ENCODE data around the gene SECISBP2.
A peak's percentile ranks its signal among the peaks of the same experiment; 100 is the strongest.

Gene SECISBP2

GRCh38 chr9:89277454-89277853 lies 40.8 kb upstream of the SECISBP2 start (continued):
- no peak for TF ChIP-seq ZNF398 (tag by site-specific recombination; IDR thresholded peaks at IDR 0.05)
- no peak for TF ChIP-seq ZNF138 (tag by site-specific recombination; IDR thresholded peaks at IDR 0.05; ENCODE audit: borderline replicate concordance)

GRCh38 chr9:89278551-89278950 lies 39.7 kb upstream of the SECISBP2 start:
- Histone ChIP-seq H3K27ac (ENCODE audit: extremely low read depth, low read depth, low read length) (no peak overlapping the region), H3K36me3 (ENCODE audit: control insufficient read depth in 2 of 2, insufficient read depth in 1 of 2, low read length in 2 of 2) (no peaks in the 10 kb centered on the region), H3K4me3 (ENCODE audit: low read depth, low read length) (no peak overlapping the region), H3K9me3 (ENCODE audit: control insufficient read depth, insufficient read depth, low read depth, low read length) (no peaks in the 10 kb centered on the region), H3K4me1 (ENCODE audit: control insufficient read depth, insufficient read depth, low read length) (no peaks in the 10 kb centered on the region)
- ChIA-PET CTCF (interaction anchor here (0.6 to 1.7 kb wide), 13 partner anchors 9 to 1599 kb away, joined by 3 to 6 read pairs (median 3); no protein-coding TSS in a partner anchor), POLR2A (interaction anchor here (0.7 kb wide), 1 partner anchor 218 kb away, joined by 3 read pairs; no protein-coding TSS in a partner anchor)
- no peak for TF ChIP-seq KLF9 (tag by site-specific recombination; IDR thresholded peaks at IDR 0.05; ENCODE audit: low read depth)
- TF ChIP-seq ZSCAN16 (tag by site-specific recombination; IDR thresholded peaks at IDR 0.05) = no peak

- Histone ChIP-seq H3K36me3 (ENCODE audit: control insufficient read depth in 2 of 2, insufficient read depth in 1 of 2, low read length in 2 of 2) (no peaks in the 10 kb centered on the region), H3K9me3 (ENCODE audit: control insufficient read depth, insufficient read depth, low read depth, low read length) (no peaks in the 10 kb centered on the region), H3K4me3 (ENCODE audit: low read depth, low read length) (no peak overlapping the region), H3K4me1 (ENCODE audit: control insufficient read depth, insufficient read depth, low read length) (no peaks in the 10 kb centered on the region), H3K27ac (ENCODE audit: extremely low read depth, low read depth, low read length) (no peak overlapping the region)
- ChIA-PET POLR2A (interaction anchor here (0.7 kb wide), 1 partner anchor 218 kb away, joined by 3 read pairs; no protein-coding TSS in a partner anchor), CTCF (interaction anchor here (0.5 to 1.7 kb wide), 16 partner anchors 9 to 1600 kb away, joined by 3 to 6 read pairs (median 3); no protein-coding TSS in a partner anchor)
- TF ChIP-seq REPIN1 (tag by site-specific recombination; IDR thresholded peaks at IDR 0.05; ENCODE audit: low read depth) = no peak
- TF ChIP-seq ZNF654 (tag by site-specific recombination; IDR thresholded peaks at IDR 0.05; ENCODE audit: low read depth) = peak; percentile 50
Measured at GRCh38 chr9:89278997-89279739, 39.1 kb upstream of the SECISBP2 start.

- H3K9me3 ChIP-seq (ENCODE audit: control insufficient read depth, insufficient read depth, low read depth, low read length) = no peaks in the 10 kb centered on the region
- H3K4me3 ChIP-seq (ENCODE audit: low read depth, low read length) = no peak overlapping the region
- H3K36me3 ChIP-seq (ENCODE audit: control insufficient read depth in 2 of 2, insufficient read depth in 1 of 2, low read length in 2 of 2) = no peaks in the 10 kb centered on the region
- no peak overlapping the region for H3K27ac ChIP-seq (ENCODE audit: extremely low read depth, low read depth, low read length)
- ChIA-PET CTCF (interaction anchor here (0.7 kb wide), 1 partner anchor 284 kb away, joined by 3 read pairs; no protein-coding TSS in a partner anchor), POLR2A (no interaction called here)
- H3K4me1 ChIP-seq (ENCODE audit: control insufficient read depth, insufficient read depth, low read length) = no peaks in the 10 kb centered on the region
- TF ChIP-seq ZSCAN30 (tag by site-specific recombination; IDR thresholded peaks at IDR 0.05) (no peak), PRDM2 (tag by site-specific recombination; IDR thresholded peaks at IDR 0.05; ENCODE audit: borderline replicate concordance) (no peak), ZFP41 (tag by site-specific recombination; IDR thresholded peaks at IDR 0.05; ENCODE audit: borderline replicate concordance) (no peak), ZFP3 (tag by site-specific recombination; IDR thresholded peaks at IDR 0.05; ENCODE audit: low read depth) (no peak), KLF16 (tag by site-specific recombination; IDR thresholded peaks at IDR 0.05) (no peak), ZNF18 (tag by site-specific recombination; IDR thresholded peaks at IDR 0.05) (no peak), MEIS1 (CRISPR knock-in tag; IDR thresholded peaks at IDR 0.05; ENCODE audit: borderline replicate concordance) (no peak), SALL2 (tag by site-specific recombination; IDR thresholded peaks at IDR 0.05; ENCODE audit: borderline replicate concordance) (no peak), ZNF707 (tag by site-specific recombination; IDR thresholded peaks at IDR 0.05) (no peak), ZNF302 (tag by site-specific recombination; IDR thresholded peaks at IDR 0.05; ENCODE audit: low read depth) (no peak)
Measured at GRCh38 chr9:89281106-89281505, 37.2 kb upstream of the SECISBP2 start.
